Pulmonary artery endothelial cell (primary cell): ENCODE data around the gene DGCR6L. TPM values are rescaled to one million over a fixed set of nuclear protein-coding genes. Genes with fewer than 3 reads are reported as not detected.
"Not testable (repeated sequence)": the region's sequence is repeated elsewhere in the genome, so short reads cannot be mapped to it uniquely, and the experiment has no call there.

Experiments used
- DNase-seq: peaks from one replicate; pipeline ENCODE4 v3.0.0-alpha.2; 2011; ENCODE audit warnings: low read depth, low spot score
- total RNA-seq: library from RNA; depleted of rRNA; stranded (reverse); fragments of >200 nt; gene quantifications from 2 replicates; pipeline ENCODE4 v1.2.3, GENCODE V29; 2014

The DGCR6L gene
- total RNA-seq, 1 donor from 2014 or later, result 43.1 TPM

- not testable (repeated sequence) for DNase-seq
Measured at GRCh38 chr22:20310180-20310579, 9.7 kb downstream of the DGCR6L start.

- not testable (repeated sequence) for DNase-seq
Measured at GRCh38 chr22:20308806-20309650, 10.8 kb downstream of the DGCR6L start.

GRCh38 chr22:20307448-20308447 lies 12.1 kb downstream of the DGCR6L start:
- not testable (repeated sequence) for DNase-seq

DNA sequence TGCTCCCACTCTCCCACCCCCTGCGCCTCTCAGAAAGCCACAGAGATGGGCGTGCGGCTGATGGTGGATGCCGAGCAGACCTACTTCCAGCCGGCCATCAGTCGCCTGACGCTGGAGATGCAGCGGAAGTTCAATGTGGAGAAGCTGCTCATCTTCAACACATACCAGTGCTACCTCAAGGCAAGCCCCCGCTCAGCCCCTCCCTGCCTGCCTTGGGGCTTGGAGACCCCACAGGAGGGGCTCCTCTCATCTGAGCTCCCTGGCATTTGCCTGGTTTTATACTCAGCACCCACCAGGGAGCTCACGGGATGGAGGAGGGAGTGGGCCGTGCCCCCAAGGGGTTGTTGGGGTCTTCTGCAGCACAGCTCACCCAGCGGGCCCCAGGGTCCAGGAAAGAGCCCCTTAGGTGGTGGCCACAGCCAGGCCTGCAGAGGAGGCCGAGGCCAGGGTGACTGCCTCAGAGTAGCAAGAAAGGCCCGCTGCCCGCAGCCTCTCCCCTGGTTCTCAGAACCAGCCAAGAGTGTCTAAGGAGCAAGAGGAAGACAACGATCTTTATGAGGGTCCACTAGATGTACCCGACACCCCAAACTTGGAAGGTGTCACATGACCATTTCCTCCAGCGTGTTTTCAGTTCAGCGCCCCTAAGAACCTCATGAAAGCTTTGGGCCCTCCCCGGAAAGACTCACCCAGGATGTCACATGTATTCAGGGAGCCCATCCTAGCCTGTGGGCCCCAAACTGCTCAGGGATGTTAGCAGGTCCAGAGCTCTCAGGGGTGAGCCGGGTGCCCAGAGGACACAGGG lies 13.0 kb downstream of the DGCR6L start:
- not testable (repeated sequence) for DNase-seq

- DNase-seq, result no peak
Measured at GRCh38 chr22:20305894-20306645, 13.8 kb downstream of the DGCR6L start.

DNA sequence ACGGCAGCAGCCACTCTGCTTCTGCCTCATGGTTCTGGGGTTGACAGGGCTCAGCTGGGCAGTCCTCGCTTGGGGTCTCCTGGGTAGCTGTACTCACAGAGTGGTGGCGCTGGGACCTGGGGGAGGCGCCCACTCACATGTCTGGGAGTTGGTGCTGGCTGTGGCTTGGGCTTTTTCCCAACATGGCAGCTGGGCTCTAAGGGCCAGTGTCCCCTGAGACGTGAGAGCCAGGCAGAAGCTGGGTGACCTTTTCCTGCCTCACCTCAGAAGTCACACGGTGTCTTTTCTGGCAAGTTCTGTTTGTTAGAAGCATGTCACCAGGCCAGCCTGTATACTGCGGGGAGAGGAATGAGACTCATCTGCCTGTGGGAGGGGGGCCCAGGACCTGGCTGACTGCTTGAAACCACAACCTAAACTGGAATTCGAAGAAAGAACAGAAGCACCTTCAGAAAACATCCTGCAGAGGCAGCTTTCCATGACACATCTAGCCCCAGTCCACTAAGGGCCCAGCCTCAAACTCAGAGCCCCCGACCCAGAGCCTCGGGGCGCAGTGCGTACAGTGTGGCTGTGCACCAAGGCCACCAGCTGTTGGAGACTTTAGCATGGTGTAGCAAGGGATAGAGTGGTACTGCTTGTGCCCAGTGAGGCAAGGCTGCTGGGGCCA lies 14.5 kb downstream of the DGCR6L start:
- DNase-seq, result not testable (repeated sequence)

GRCh38 chr22:20304646-20305045 lies 15.2 kb downstream of the DGCR6L start:
- DNase-seq, result no peak

DNA sequence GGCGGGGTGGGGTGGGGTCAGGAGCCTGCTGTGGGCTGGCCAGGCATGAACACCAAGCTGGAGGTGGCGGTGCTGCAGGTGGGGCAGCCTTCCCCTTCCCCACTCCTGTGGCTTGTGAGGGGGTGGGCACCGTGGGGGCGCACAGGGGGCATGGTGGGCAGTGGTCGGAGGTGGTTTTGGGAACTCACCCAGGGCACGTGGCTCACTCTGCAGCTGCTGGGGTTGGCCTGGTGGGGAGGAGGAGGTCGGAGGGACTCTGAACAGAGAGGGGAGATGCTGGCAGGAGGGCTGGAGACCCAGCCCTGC lies 16.7 kb downstream of the DGCR6L start:
- DNase-seq, result not testable (repeated sequence)

DNA sequence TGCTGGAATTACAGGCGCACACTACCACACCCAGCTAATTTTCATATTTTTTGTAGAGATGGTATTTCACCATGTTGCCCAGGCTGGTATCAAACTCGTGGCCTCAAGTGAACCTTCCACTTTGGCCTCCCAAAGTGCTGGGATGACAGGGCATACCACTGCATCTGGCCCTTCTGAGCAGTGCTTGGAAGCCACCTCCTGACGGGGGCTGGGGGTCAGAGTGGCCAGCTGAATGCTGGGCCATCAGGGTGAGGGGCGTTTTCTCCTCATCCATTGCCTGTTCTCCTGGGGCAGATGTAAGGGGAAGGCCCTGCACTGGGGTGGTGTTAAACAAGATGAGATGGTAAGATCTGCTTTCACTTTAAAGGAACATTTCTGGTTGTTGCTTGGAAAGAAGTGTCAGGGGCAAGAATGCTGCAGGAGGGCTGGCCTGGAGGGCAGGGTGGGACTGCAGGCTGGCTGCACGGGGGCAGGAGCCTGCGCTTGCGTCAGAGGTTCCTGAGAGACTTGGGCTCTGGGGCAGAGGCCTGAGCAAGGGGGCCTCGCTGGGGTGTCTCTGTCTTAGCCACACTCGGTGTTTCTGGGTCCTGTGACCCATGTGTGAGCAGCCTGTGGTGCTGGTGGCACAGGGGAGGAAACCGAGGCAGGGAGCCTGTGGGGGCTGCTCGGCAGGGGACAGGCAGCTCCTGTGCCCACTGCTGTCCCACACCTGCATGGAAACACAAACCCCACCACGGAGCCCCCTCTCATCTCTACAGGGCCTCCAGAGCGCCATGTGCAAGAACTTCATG lies 17.2 kb downstream of the DGCR6L start:
- no peak for DNase-seq

DNA sequence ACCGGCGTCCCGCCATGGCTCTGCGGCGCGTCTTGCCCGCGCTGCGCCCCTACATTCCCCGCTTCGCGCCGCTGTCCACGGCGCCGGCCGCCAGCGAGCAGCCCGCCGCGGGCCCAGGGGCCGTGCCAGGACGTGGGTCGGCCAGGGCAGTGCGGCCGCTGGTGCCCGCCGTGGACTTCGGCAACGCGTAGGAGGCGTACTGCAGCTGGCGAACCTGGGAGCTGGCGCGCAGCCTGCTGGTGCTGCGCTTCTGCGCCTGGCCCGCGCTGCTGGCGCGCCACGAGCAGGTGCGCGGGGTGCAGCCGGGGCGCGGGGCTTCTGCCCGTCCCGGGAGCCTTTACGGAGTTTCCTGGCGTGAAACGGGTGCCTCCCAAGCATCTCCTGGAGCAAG lies 20.1 kb downstream of the DGCR6L start:
- DNase-seq, result no peak

DNA sequence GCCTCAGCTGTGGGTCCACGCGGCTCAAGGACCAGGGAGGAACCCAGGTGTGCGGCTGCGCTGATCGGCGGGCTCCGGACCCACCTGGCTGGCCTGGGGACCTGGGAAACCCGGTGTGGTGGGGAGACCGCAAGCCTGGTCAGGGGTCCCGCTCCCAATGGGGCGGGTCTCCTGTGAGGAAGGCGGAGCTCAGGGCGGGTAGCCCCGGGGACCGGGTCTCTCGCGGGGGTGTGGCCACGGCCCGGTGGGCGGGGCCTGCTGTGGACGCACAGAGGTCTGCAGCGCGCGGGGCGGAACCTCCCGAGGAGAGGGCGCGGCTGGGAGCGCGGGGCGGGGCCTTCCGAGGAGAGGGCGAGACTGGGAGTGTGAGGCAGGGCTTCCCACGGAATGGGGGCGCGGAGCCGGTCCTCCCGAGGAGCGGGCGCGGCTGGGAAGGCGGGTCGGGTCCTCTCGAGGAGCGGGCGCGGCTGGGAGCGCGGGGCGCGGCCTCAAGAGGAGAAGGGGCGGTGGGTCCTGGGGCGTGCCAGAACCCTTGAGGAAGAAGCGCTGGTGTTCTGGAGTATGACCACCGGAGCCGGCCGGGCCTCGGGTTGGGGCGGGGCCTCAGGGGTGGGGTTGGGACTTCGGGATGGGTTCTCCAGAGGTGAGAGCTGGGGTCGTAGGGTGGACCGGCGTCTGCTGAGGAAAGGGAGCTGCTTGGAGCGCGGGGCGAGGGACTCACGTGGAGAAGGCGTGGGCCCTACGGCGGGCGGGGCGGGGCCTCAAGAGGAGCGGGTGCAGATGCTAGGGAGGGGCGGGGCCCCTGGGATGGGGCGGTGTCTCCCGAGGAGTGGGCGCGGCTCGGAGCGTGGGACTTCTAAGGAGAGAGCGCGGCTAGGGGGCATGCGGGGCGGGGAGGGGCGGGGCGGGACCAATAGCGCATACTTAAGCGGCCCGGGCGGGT lies 20.8 kb downstream of the DGCR6L start:
- DNase-seq, result peak; percentile 20

DNA sequence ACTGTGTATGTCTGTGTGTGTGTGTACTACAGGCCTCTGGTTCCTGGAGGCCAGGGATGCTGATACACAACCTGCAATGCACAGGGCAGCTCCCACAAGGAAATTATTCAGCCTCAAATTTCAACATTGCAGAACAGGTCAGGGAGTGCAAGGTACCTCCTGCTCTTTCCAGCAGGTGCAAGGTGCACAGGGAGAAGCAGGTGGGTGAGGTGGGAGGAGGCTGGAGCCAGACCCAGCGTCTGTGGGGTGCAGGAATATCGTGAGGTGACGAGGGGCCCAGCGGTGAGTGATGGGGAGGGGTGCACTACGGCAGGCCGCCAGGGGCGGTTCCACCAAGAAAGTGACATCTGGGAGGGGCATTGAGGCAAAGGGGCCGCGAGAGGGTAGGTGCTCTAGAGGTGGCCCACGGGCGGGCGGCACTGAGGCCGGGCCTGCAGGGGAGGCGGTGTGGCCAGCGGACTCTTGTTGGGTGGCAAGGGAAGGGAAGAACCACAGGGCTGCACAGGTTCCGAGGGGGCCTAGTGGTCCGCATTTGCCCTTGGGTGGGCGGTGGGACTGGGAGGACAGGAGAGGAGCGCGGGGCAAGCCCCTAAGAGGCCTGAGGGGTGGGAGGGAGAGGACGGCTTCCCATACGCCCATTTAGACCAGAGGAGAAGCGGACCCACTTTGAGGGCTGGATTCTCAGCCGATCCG lies 21.6 kb downstream of the DGCR6L start:
- DNase-seq, result no peak

GRCh38 chr22:20297414-20298109 lies 22.3 kb downstream of the DGCR6L start:
- DNase-seq, result no peak

DNA sequence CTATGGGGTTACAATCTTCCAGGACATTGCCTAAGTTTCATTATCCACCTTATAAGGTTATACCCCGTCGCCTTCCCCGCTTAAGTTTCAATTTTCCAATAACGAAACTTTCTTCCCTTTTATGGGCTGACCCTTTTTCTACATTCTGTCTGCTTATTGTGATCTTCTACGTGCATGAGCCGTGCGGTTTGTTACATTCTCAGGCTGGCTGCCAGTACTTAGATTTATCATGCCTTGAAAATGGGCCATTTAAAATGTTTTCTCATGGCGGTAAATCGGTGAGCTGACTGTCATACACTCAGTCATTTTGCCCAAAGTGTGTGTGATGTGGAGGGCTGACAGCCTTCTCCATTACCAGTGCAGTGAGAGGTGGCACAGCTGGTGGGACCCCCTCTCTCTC lies 23.3 kb downstream of the DGCR6L start:
- no peak for DNase-seq

DNA sequence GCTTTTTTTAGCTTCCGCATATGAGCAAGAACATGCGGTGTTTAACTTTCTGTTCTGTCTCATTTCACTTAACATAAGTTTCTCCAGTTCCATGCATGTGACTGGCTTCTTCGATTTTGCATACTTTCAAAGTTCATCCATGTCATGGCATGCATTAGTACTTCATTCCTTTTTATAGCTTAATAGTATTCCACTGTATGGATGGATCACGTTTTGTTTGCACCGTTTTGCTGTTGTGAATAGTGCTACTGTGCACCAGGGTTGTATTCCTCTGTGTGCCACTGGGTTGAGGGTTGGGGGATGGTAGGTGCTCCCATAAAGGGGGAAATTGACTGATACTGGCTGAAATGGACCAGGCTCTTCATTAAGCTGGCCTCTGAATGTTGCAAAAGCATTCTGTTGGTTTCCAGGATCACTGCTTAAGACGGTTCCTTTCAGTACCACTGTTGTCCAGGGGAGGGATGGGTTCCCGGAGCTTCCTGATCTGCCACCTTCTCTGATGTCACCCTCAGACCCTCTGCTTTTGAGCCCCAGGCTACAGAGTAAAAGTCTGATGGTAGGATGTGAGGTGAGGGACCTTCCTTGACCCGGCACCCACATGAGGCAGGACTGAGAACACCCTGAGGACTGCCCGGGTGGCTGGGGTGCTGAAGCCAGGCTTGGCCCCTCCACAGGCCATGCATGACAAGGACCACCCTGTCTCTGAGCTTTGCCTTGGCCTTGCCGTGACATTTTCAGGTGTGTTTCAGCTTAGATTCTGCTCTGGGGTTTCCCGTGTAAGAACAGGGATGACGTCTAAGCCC lies 24.4 kb downstream of the DGCR6L start:
- no peak for DNase-seq

DNA sequence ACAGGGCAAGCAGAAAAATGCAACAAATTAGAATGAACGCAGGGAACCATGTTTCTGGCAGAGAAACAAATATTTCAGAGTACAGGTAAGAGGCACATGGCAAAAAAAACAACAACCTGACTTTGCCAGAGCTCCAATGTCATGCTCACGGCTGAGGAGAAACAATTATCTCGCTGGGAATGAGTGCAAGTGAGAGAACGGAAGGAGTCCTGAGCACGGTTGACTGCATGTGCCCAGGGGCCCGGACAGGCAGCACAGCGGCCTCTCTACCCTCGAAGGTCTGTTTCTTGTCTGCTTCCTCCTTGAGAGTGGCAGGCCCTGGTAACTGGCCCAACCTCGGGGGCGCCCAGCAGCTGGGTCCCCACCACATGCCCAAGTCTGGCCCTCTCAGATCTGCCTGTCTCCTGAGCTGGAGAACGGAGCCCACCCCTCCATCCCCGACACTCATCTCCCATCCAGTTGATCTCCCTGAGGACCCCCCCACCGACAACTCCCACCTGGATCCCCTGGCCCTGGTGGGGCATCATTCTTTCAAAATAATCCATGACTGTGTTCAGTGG lies 27.1 kb downstream of the DGCR6L start:
- DNase-seq, result no peak
